H9 (cell line): ENCODE data around the gene NARF. TPM values are rescaled to one million over a fixed set of nuclear protein-coding genes. Genes with fewer than 3 reads are reported as not detected.

ENCODE experiments used
- DNase-seq: peaks from one replicate; pipeline ENCODE4 v3.0.0-alpha.2; 2017
- H2AFZ ChIP-seq: one replicate; pipeline ENCODE4 v1.6.1; 2013; ENCODE audit warnings: mild to moderate bottlenecking, low read length, control low read depth, moderate library complexity
- H2AK5ac ChIP-seq: 2 replicates; pipeline ENCODE4 v1.6.1; 2013; ENCODE audit warnings: low read length, control low read depth, mixed read lengths; ENCODE audit not compliant: insufficient read length
- H2BK120ac ChIP-seq: one replicate; pipeline ENCODE4 v1.6.1; 2013; ENCODE audit warnings: low read depth, mild to moderate bottlenecking, low read length, control low read depth, inconsistent platforms; ENCODE audit not compliant: poor library complexity, severe bottlenecking
- H2BK12ac ChIP-seq: 2 replicates; pipeline ENCODE4 v1.6.1; 2013; ENCODE audit warnings: low read length, control low read depth, mixed read lengths, low read depth; ENCODE audit not compliant: insufficient read length
- H2BK15ac ChIP-seq: 2 replicates; pipeline ENCODE4 v1.6.1; 2013; ENCODE audit warnings: low read depth, low read length, control low read depth
- H2BK20ac ChIP-seq: one replicate; pipeline ENCODE4 v1.6.1; 2013; ENCODE audit warnings: low read depth, mild to moderate bottlenecking, low read length, control low read depth, inconsistent platforms; ENCODE audit not compliant: poor library complexity, severe bottlenecking
- H2BK5ac ChIP-seq: 2 replicates; pipeline ENCODE4 v1.6.1; 2013; ENCODE audit warnings: low read length, control low read depth, mixed read lengths; ENCODE audit not compliant: insufficient read length
- H3K14ac ChIP-seq: 2 replicates; pipeline ENCODE4 v1.6.1; 2013; ENCODE audit warnings: low read length, control low read depth; ENCODE audit not compliant: insufficient read depth
- H3K18ac ChIP-seq: 2 replicates; pipeline ENCODE4 v1.6.1; 2013; ENCODE audit warnings: low read depth, mild to moderate bottlenecking, mixed read lengths, low read length, control low read depth; ENCODE audit not compliant: insufficient read length
- H3K23ac ChIP-seq: 2 replicates; pipeline ENCODE4 v1.6.1; 2013; ENCODE audit warnings: low read length, control low read depth, mixed read lengths, low read depth; ENCODE audit not compliant: insufficient read length
- H3K23me2 ChIP-seq: 2 replicates; pipeline ENCODE4 v1.6.1; 2013; ENCODE audit warnings: low read depth, mild to moderate bottlenecking, mixed read lengths, low read length, control low read depth; ENCODE audit not compliant: insufficient read length, poor library complexity, severe bottlenecking
- H3K27ac ChIP-seq: 2 replicates; pipeline ENCODE4 v1.5.1; 2013; ENCODE audit warnings: low read length, control low read depth, mixed read lengths, low read depth; ENCODE audit not compliant: insufficient read length
- H3K27me3 ChIP-seq: 2 replicates; pipeline ENCODE4 v1.6.1; 2013; ENCODE audit warnings: low read length, control low read depth, inconsistent platforms; ENCODE audit not compliant: insufficient read depth
- H3K4ac ChIP-seq: 2 replicates; pipeline ENCODE4 v1.6.1; 2013; ENCODE audit warnings: low read depth, mild to moderate bottlenecking, control low read depth, inconsistent platforms, low read length, moderate library complexity
- H3K4me1 ChIP-seq: 2 replicates; pipeline ENCODE4 v1.6.1; 2013; ENCODE audit warnings: low read length, control low read depth, inconsistent platforms; ENCODE audit not compliant: insufficient read depth
- H3K4me2 ChIP-seq: 2 replicates; pipeline ENCODE4 v1.6.1; 2013; ENCODE audit warnings: low read length, control low read depth, mixed read lengths; ENCODE audit not compliant: insufficient read length, insufficient read depth
- H3K56ac ChIP-seq: 2 replicates; pipeline ENCODE4 v1.6.1; 2013; ENCODE audit warnings: low read depth, mild to moderate bottlenecking, mixed read lengths, low read length, control low read depth; ENCODE audit not compliant: insufficient read length
- H3K79me1 ChIP-seq: 2 replicates; pipeline ENCODE4 v1.6.1; 2013; ENCODE audit warnings: low read depth, mild to moderate bottlenecking, moderate library complexity, low read length, control low read depth, inconsistent platforms; ENCODE audit not compliant: insufficient read depth, poor library complexity, severe bottlenecking
- H3K79me2 ChIP-seq: 2 replicates; pipeline ENCODE4 v1.6.1; 2013; ENCODE audit warnings: low read length, control low read depth, inconsistent platforms; ENCODE audit not compliant: insufficient read depth
- H3K9ac ChIP-seq: 2 replicates; pipeline ENCODE4 v1.6.1; 2013; ENCODE audit warnings: low read length, control low read depth, mixed read lengths; ENCODE audit not compliant: insufficient read length; ENCODE audit errors: extremely low read depth
- H3K9me3 ChIP-seq: one replicate; pipeline ENCODE4 v1.6.1; 2013; ENCODE audit warnings: low read depth, low read length, inconsistent platforms; ENCODE audit not compliant: control insufficient read depth
- H3T11ph ChIP-seq: one replicate; pipeline ENCODE4 v1.6.1; 2013; ENCODE audit warnings: mild to moderate bottlenecking, low read length, control low read depth, inconsistent platforms
- H4K20me1 ChIP-seq: one replicate; pipeline ENCODE4 v1.6.1; 2013; ENCODE audit not compliant: control insufficient read depth, insufficient read length, insufficient read depth
- H4K5ac ChIP-seq: 2 replicates; pipeline ENCODE4 v1.6.1; 2013; ENCODE audit warnings: low read depth, mild to moderate bottlenecking, mixed read lengths, low read length, control low read depth; ENCODE audit not compliant: insufficient read length
- H4K8ac ChIP-seq: replicated peaks from 2 replicates; pipeline ENCODE4 v1.6.1; 2013; ENCODE audit warnings: low read length, control low read depth, mixed read lengths, low read depth; ENCODE audit not compliant: insufficient read length
- H4K91ac ChIP-seq: 2 replicates; pipeline ENCODE4 v1.6.1; 2013; ENCODE audit warnings: low read depth, mild to moderate bottlenecking, moderate library complexity, mixed read lengths, low read length, control low read depth; ENCODE audit not compliant: insufficient read length
- H3K27ac Mint-ChIP-seq, 3 experiments: 2 replicates in 2 of 3; 3 replicates in 1 of 3; pipeline ENCODE4 v1.8.0; 2020 to 2021; ENCODE audit warnings: mixed read lengths in 3 of 3, mild to moderate bottlenecking in 1 of 3, moderate library complexity in 1 of 3
- H3K27me3 Mint-ChIP-seq: 2 replicates; pipeline ENCODE4 v1.8.0; 2021; ENCODE audit warnings: low read depth, mild to moderate bottlenecking, moderate library complexity, mixed read lengths
- H3K36me3 Mint-ChIP-seq, 3 experiments: 2 replicates in 2 of 3; 3 replicates in 1 of 3; pipeline ENCODE4 v1.8.0; 2020 to 2021; ENCODE audit warnings: low read depth in 3 of 3, mixed read lengths in 3 of 3; ENCODE audit not compliant: insufficient read depth in 1 of 3
- H3K4me1 Mint-ChIP-seq, 2 experiments: 2 replicates each; pipeline ENCODE4 v1.8.0; 2020; ENCODE audit warnings: mixed read lengths in 2 of 2
- H3K4me3 Mint-ChIP-seq, 2 experiments: 2 replicates in 1 of 2; 3 replicates in 1 of 2; pipeline ENCODE4 v1.8.0; 2020 to 2021; ENCODE audit warnings: mild to moderate bottlenecking in 2 of 2, mixed read lengths in 2 of 2, moderate library complexity in 1 of 2
- H3K9me3 Mint-ChIP-seq, 2 experiments: 2 replicates in 1 of 2; 3 replicates in 1 of 2; pipeline ENCODE4 v1.8.0; 2020; ENCODE audit warnings: mild to moderate bottlenecking in 2 of 2, mixed read lengths in 2 of 2, moderate library complexity in 1 of 2
- CTCF ChIP-seq: fragments of 200-600 bp; sonication (generic); conservative IDR thresholded peaks from 3 replicates; pipeline ENCODE4 v1.8.0; 2021; ENCODE audit warnings: antibody characterized with exemption, mild to moderate bottlenecking
- WGBS: extraction: QIAGEN DNeasy Blood & Tissue Kit; methylation state at CpG from one replicate; pipeline ENCODE4 v1.1.7; 2013; ENCODE audit warnings: missing lambda C conversion rate, low lambda C conversion rate, mixed read lengths; ENCODE audit not compliant: insufficient read length; ENCODE audit errors: extremely low coverage; 5-methylcytosine and 5-hydroxymethylcytosine counted together
- total RNA-seq: library from RNA; stranded (reverse); gene quantifications from 2 replicates; pipeline ENCODE4 v1.2.1, GENCODE V29; 2021

The NARF gene
- total RNA-seq, 1 experiment from 2014 or later, result 124 TPM

GRCh38 chr17:82475458-82475857 is 16.9 kb downstream of the NARF start:
- H3K9ac ChIP-seq, result no peak overlapping the region
- no peak overlapping the region for H2BK12ac ChIP-seq
- H3K23me2 ChIP-seq, result no peaks in the 10 kb centered on the region
- H3K23ac ChIP-seq, result no peak overlapping the region
- H3K14ac ChIP-seq, result no peak overlapping the region
- H2BK15ac ChIP-seq, result no peak overlapping the region
- Mint-ChIP-seq H3K9me3 (no peaks in the 10 kb centered on the region), H3K36me3 (peaks cover 21 to 69% (median 68%) of the 10 kb centered on the region in 3 experiments), H3K4me3 (no peak overlapping the region), H3K27me3 (no peaks in the 10 kb centered on the region), H3K4me1 (no peaks in the 10 kb centered on the region), H3K27ac (no peak overlapping the region)
- no peak overlapping the region for H2BK20ac ChIP-seq
- WGBS, result no CpG with 5 or more reads among the region's 8 CpGs
- H3K56ac ChIP-seq, result no peak overlapping the region
- H3K79me2 ChIP-seq, result no peaks in the 10 kb centered on the region
- H2AFZ ChIP-seq, result no peak overlapping the region
- no peak overlapping the region for H4K8ac ChIP-seq
- no peak overlapping the region for H2BK120ac ChIP-seq
- no peak for DNase-seq
- H3K4ac ChIP-seq, result no peak overlapping the region
- no peaks in the 10 kb centered on the region for H3K4me1 ChIP-seq
- no peaks in the 10 kb centered on the region for H3K27me3 ChIP-seq
- no peak overlapping the region for H2BK5ac ChIP-seq
- no peak overlapping the region for H4K5ac ChIP-seq
- H3K9me3 ChIP-seq, result no peaks in the 10 kb centered on the region
- H3K18ac ChIP-seq, result no peak overlapping the region
- no peak overlapping the region for H3T11ph ChIP-seq
- H4K91ac ChIP-seq, result no peak overlapping the region
- H2AK5ac ChIP-seq, result no peak overlapping the region
- no peaks in the 10 kb centered on the region for H3K79me1 ChIP-seq
- H3K27ac ChIP-seq, result no peak overlapping the region
- no peaks in the 10 kb centered on the region for H4K20me1 ChIP-seq
- TF ChIP-seq CTCF, result no peak
- no peak overlapping the region for H3K4me2 ChIP-seq
